GM20000 (cell line): ENCODE results near the gene CTSV.
"Not testable (repeated sequence)": the region's sequence is repeated elsewhere in the genome, so short reads cannot be mapped to it uniquely, and the experiment has no call there.

ENCODE experiments used
- DNase-seq: peaks from one replicate; pipeline ENCODE4 v3.0.0; 2012; ENCODE audit warnings: low spot score
- TF ChIP-seq, protein P1 (sequence below): IDR thresholded peaks from 2 replicates; pipeline ENCODE4 v1.5.1; 2012; ENCODE audit warnings: mild to moderate bottlenecking, control low read depth; ENCODE audit errors: extremely low read depth, missing control alignments

Gene CTSV

DNA sequence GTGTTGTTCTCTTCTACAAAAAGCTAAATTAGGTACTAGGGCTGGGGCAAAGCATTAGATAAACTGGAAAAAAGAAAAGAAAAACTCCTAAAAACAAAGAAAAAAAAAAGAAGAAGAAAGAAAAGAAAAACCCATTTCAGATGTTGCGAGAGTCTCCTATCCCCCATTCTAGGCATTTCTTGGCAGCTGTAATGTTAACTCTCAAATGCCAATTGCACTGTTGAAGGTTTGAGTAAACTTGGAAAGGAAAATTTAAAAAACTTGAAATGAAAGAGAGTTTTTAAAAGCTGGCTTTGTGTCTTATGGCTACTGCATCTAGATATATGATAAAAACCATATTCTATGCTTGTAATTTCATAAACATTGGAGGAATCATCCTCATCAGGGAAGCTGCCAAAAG lies 34.6 kb upstream of the CTSV start:
- DNase-seq, result no peak
- TF ChIP-seq, protein P1, sequence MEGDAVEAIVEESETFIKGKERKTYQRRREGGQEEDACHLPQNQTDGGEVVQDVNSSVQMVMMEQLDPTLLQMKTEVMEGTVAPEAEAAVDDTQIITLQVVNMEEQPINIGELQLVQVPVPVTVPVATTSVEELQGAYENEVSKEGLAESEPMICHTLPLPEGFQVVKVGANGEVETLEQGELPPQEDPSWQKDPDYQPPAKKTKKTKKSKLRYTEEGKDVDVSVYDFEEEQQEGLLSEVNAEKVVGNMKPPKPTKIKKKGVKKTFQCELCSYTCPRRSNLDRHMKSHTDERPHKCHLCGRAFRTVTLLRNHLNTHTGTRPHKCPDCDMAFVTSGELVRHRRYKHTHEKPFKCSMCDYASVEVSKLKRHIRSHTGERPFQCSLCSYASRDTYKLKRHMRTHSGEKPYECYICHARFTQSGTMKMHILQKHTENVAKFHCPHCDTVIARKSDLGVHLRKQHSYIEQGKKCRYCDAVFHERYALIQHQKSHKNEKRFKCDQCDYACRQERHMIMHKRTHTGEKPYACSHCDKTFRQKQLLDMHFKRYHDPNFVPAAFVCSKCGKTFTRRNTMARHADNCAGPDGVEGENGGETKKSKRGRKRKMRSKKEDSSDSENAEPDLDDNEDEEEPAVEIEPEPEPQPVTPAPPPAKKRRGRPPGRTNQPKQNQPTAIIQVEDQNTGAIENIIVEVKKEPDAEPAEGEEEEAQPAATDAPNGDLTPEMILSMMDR, result no peak

DNA sequence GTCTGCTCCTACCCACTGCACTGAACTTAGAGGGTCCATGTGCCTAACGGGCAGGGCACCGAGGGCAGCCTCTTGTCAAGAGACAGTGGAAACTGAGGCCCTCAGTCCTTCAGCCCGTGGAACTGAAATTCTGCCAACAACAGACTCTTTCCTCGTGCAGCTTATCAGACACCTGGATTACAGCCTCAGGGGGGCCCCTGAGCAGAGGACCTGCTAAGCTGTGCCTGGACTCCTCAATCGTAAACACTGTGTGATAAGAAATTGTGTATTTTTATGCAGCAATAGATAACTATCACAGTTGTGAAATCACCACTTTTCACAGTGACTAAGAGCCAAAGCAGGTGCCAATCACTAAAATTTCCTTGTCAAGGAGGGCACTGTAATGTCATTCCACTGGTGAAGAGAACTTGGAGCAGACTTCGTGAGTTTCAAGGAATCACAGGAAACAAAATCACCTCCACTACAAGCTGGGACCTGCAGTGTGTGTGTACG lies 33.4 kb upstream of the CTSV start:
- DNase-seq, result no peak
- TF ChIP-seq, protein P1, result no peak

DNA sequence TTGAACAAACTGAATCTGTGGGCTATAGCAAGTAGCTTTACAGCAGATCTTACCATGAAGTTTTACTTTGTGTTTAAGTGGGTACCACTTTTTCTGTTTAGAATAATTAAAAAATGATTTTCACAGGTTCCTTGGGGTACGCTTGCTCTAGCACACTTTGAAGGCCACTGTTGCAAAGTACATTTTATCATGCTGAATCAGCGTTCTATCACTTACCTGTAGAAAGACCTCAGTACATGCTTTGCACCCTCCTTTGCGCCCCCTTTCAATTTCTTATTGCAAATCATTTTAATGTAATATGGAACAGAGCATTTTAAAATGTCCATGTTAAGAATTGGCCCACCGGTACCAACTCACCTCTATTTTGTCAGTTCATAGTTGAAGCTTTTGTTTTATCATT lies 31.4 kb upstream of the CTSV start:
- DNase-seq, result not testable (repeated sequence)

DNA sequence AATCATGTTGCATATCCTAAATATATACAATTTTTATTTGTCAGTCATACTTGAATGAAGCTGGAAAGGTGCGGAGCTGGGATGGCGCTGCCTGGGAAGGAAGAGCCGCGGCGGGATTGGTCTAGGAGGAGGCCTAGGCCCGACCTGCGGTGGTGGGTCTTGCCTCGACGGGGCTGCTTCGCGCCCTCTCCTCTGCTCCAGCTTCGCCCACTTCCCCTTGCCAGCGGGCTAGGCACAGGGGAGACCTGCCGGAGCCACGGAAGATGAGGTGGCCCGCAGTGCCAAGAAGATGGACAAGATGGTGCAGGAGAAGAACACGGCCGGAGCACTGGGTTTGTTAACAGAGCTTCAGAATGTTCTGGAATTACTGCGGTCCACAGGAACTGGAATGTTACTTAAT lies 28.5 kb upstream of the CTSV start:
- TF ChIP-seq, protein P1, result no peak
- DNase-seq, result no peak

DNA sequence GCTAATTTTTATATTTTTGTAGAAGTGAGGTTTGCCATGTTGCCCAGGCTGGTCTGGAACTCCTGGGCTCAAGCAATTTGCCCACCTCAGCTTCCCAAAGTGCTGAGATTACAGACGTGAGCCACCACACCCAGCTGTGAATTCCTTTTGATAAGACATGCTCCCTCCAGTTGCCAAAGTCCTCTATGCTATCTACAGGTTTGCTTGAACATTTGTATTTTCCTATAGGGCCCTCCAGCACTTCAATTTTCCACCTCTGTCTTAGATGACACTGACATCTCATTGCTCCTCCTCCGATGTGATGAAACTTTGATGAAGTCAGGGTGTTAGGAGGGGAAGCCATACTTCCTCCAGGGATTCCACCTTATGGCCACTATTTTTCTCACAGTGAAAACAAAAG lies 25.2 kb upstream of the CTSV start:
- DNase-seq, result no peak
- TF ChIP-seq, protein P1, result no peak

DNA sequence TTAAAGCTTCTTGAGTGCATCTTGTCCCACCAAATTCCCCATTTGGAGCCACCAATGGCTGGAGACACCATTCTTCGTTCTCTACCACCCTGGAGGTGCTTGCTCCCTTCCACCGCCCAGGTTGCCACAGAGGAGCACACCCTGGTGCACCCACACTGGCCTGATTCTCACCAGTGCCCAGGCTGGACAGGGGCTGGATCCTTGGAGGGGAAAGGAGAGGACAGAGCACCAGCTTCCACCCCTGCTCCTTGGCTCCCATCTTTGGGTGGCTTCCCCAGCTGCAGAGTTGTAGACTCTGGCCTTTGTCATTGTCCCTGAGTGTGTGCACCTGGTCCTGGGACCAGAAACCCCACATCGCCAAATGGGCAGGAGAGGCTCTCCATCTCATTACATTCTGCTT lies 21.9 kb upstream of the CTSV start:
- TF ChIP-seq, protein P1, result no peak
- no peak for DNase-seq

DNA sequence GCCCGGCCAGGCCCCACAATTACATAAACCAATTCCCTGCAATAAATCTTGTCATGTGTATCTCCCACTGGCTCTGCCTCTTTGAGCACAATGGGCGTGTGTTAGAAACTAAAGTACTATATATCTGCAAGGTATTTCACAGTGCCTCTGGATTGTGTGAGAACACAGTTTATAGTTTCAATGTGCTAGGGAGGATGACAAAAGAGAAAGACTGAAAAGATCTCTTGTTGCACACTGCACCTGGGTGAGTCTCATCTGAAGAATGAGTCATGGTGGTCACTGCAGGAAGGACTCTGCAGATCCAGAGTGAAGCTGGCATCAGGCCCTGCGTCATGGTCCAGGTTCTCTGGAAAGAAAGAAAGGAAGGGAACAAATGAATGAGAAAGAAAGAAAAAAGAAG lies 20.7 kb upstream of the CTSV start:
- no peak for DNase-seq
- TF ChIP-seq, protein P1, result no peak

DNA sequence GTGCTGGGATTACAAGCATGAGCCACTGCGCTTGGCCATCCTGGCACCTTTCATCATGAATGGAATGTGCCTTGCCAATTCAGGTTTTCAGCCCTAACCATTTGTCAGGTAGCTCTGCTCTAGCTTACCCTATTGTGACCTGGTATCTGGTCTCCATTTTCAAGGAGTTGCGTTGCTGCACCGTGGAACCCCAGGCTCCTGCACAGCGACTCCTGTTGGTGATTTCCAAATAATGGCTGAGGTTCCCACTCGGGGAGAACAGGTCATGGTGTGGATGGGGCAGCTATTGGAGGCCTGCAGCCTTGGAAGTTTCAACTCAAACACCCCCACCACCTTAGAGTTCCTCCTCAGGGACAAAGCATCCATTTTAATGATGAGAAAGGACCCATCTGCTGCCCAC lies 18.7 kb upstream of the CTSV start:
- no peak for DNase-seq
- TF ChIP-seq, protein P1, result no peak

DNA sequence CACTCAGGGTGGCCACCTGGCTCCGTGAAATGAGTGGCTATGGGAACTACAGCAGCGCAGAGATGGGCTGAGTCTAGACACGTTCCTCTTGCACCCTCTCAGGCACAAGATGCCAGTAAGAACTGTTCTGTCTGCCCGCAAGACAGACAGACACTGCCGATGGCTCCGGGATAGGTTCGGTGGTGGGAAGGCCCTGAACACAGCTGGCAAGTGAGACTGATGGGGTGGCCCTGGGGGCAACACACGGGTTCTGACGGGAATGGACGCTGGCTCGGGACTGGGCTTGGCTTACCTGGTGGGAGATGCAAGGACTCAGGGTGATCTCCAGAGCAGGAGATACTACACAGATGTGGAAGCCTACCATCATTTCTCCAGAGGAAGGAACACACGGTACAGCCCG lies 16.9 kb upstream of the CTSV start:
- not testable (repeated sequence) for DNase-seq
